Subcutaneous abdominal adipose tissue (tissue), 5 donors: ENCODE results near the gene GPS2.
"Not testable (repeated sequence)": the region's sequence is repeated elsewhere in the genome, so short reads cannot be mapped to it uniquely, and the experiment has no call there.

Experiments
- H3K27ac ChIP-seq: one replicate; pipeline ENCODE4 v1.7.0; 2013; ENCODE audit warnings: low read depth, mild to moderate bottlenecking, inconsistent platforms, low read length, moderate library complexity
- H3K27me3 ChIP-seq, 5 donors: one replicate each; pipeline ENCODE4 v1.7.0; 2013; ENCODE audit warnings: low read length in 5 of 5, inconsistent platforms in 1 of 5; ENCODE audit not compliant: control insufficient read depth in 5 of 5, insufficient read depth in 4 of 5
- H3K36me3 ChIP-seq, 5 donors: one replicate each; pipeline ENCODE4 v1.7.0; 2013; ENCODE audit warnings: low read length in 5 of 5; ENCODE audit not compliant: control insufficient read depth in 5 of 5, insufficient read depth in 5 of 5
- H3K4me1 ChIP-seq, 5 donors: one replicate each; pipeline ENCODE4 v1.7.0; 2013; ENCODE audit warnings: low read length in 5 of 5, mild to moderate bottlenecking in 3 of 5, moderate library complexity in 1 of 5; ENCODE audit not compliant: control insufficient read depth in 5 of 5, insufficient read depth in 5 of 5
- H3K4me3 ChIP-seq, 5 donors: one replicate each; pipeline ENCODE4 v1.7.0; 2013; ENCODE audit warnings: low read length in 5 of 5, low read depth in 1 of 5
- H3K9ac ChIP-seq, 5 donors: one replicate each; pipeline ENCODE4 v1.7.0; 2013; ENCODE audit warnings: low read length in 5 of 5, mild to moderate bottlenecking in 4 of 5, moderate library complexity in 3 of 5
- H3K9me3 ChIP-seq, 5 donors: one replicate each; pipeline ENCODE4 v1.7.0; 2013; ENCODE audit warnings: low read length in 5 of 5; ENCODE audit not compliant: control insufficient read depth in 5 of 5
- donor health status: healthy.
- donor health status: healthy.
- donor health status: healthy.
- donor health status: healthy.
- donor health status: healthy.

GPS2 gene

GRCh38 chr17:7340179-7340578, 25.0 kb upstream of the GPS2 start:
- H3K27me3 ChIP-seq: peaks cover 16 to 24% (median 20%) of the 10 kb centered on the region in 5 donors

GRCh38 chr17:7337600-7337999, 22.4 kb upstream of the GPS2 start:
- not testable (repeated sequence) for H3K36me3 ChIP-seq, H3K4me3 ChIP-seq, H3K9me3 ChIP-seq, H3K4me1 ChIP-seq, H3K27ac ChIP-seq, H3K9ac ChIP-seq
- peaks cover 23 to 37% (median 31%) of the 10 kb centered on the region in 5 donors for H3K27me3 ChIP-seq

More at GRCh38 chr17:7340179-7340578, 25.0 kb upstream of the GPS2 start:
- Histone ChIP-seq H3K4me3 (no peak overlapping the region), H3K9me3 (no peaks in the 10 kb centered on the region), H3K9ac (no peak overlapping the region), H3K4me1 (peaks cover 0 to 4% (median 0%) of the 10 kb centered on the region in 5 donors), H3K27ac (no peak overlapping the region), H3K36me3 (no peaks in the 10 kb centered on the region)

GRCh38 chr17:7336240-7337175, 21.3 kb upstream of the GPS2 start, which contains the start of gene ACAP1:
Gene ACAP1 (plus strand): TSS chr17:7336529. CDS start chr17:7336735, 206 bp downstream.
- no peaks in the 10 kb centered on the region for H3K4me1 ChIP-seq
- H3K9me3 ChIP-seq: no peaks in the 10 kb centered on the region
- H3K27ac ChIP-seq: no peak within 1 kb of the TSS
- H3K9ac ChIP-seq: peak within 1 kb of the TSS in 1 of 5 donors; percentile 23
- peak within 1 kb of the TSS in 2 of 5 donors; percentile 25 to 26 for H3K4me3 ChIP-seq
- H3K36me3 ChIP-seq: no peaks in the 10 kb centered on the region
- H3K27me3 ChIP-seq: peaks cover 17 to 37% (median 29%) of the 10 kb centered on the region in 5 donors

- not testable (repeated sequence) for H3K4me1 ChIP-seq, H3K36me3 ChIP-seq, H3K4me3 ChIP-seq, H3K9ac ChIP-seq, H3K27ac ChIP-seq, H3K9me3 ChIP-seq
- H3K27me3 ChIP-seq: peaks cover 15 to 37% (median 29%) of the 10 kb centered on the region in 5 donors
These were observed 20.6 kb upstream of the GPS2 start for GRCh38 chr17:7335765-7336164.

- no peak overlapping the region for H3K27ac ChIP-seq
These were observed 19.9 kb upstream of the GPS2 start for GRCh38 chr17:7334938-7335538.

GRCh38 chr17:7332600-7333069, 17.5 kb upstream of the GPS2 start:
- H3K9me3 ChIP-seq, H3K36me3 ChIP-seq, H3K9ac ChIP-seq, H3K27ac ChIP-seq, H3K4me3 ChIP-seq: not testable (repeated sequence)
- H3K27me3 ChIP-seq: peaks cover 15 to 37% (median 29%) of the 10 kb centered on the region in 5 donors
- H3K4me1 ChIP-seq: peaks cover 3 to 26% (median 20%) of the 10 kb centered on the region in 5 donors

More at GRCh38 chr17:7334938-7335538, 19.9 kb upstream of the GPS2 start:
- Histone ChIP-seq H3K4me1 (peaks cover 0 to 8% (median 6%) of the 10 kb centered on the region in 5 donors), H3K9ac (no peak overlapping the region), H3K9me3 (no peaks in the 10 kb centered on the region), H3K27me3 (peaks cover 15 to 37% (median 29%) of the 10 kb centered on the region in 5 donors), H3K4me3 (no peak overlapping the region), H3K36me3 (no peaks in the 10 kb centered on the region)

GRCh38 chr17:7332111-7332510, 17.0 kb upstream of the GPS2 start:
- peaks cover 0 to 3% (median 0%) of the 10 kb centered on the region in 5 donors for H3K36me3 ChIP-seq
- no peak overlapping the region for H3K4me3 ChIP-seq
- no peak overlapping the region for H3K27ac ChIP-seq
- H3K27me3 ChIP-seq: peaks cover 15 to 35% (median 29%) of the 10 kb centered on the region in 5 donors
- H3K9ac ChIP-seq: no peak overlapping the region
- no peaks in the 10 kb centered on the region for H3K9me3 ChIP-seq
- peaks cover 3 to 29% (median 20%) of the 10 kb centered on the region in 5 donors for H3K4me1 ChIP-seq

GRCh38 chr17:7330638-7331015, 15.5 kb upstream of the GPS2 start:
- peaks cover 8 to 25% (median 19%) of the 10 kb centered on the region in 5 donors for H3K27me3 ChIP-seq
- H3K36me3 ChIP-seq: peaks cover 0 to 16% (median 11%) of the 10 kb centered on the region in 5 donors
- peaks cover 3 to 29% (median 20%) of the 10 kb centered on the region in 5 donors for H3K4me1 ChIP-seq
- H3K9ac ChIP-seq: no peak overlapping the region
- H3K9me3 ChIP-seq: no peaks in the 10 kb centered on the region
- H3K4me3 ChIP-seq: peak overlapping the region in 4 of 5 donors; percentile 22 to 94 (median 90)
- H3K27ac ChIP-seq: peak overlapping the region; percentile 85

- Histone ChIP-seq H3K27me3 (peaks cover 6 to 22% (median 14%) of the 10 kb centered on the region in 5 donors), H3K4me1 (peaks cover 3 to 29% (median 20%) of the 10 kb centered on the region in 5 donors), H3K9me3 (no peaks in the 10 kb centered on the region), H3K4me3 (peak overlapping the region; percentile 76 to 94 (median 93)), H3K36me3 (peaks cover 0 to 21% (median 17%) of the 10 kb centered on the region in 5 donors), H3K9ac (peak overlapping the region; percentile 57 to 84 (median 71)), H3K27ac (peak overlapping the region; percentile 85)
These were observed 15.0 kb upstream of the GPS2 start for GRCh38 chr17:7329997-7330637.
